Measurements from ENCODE around the gene PLCL1.

PLCL1 gene

DNA sequence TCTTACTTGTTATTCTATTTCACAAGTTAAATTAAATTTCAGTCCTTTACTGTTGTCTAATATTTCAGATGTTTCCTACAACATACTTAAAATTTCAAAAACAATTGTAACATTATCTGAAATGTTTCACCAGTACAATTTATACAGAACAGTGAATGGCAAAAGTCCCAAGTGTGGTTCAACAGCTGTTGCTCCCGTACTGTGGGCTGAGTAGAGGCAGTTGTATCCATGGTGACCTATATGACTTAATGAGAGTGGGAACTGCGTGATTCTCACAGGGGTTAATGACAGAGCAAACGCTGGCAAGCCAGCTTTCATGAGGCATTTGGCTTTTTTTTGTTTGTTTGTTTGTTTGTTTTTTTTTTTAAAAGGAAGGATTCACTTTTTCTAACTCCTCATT, 5.3 kb upstream of the PLCL1 start:
- H3K9me3 Mint-ChIP-seq = no peaks in the 10 kb centered on the region
- H3K4me1 Mint-ChIP-seq (ENCODE audit: low read depth in 2 of 2) = peaks cover 3 to 8% of the 10 kb centered on the region in 2 donors
- no peak overlapping the region for H3K27ac Mint-ChIP-seq
- H3K36me3 Mint-ChIP-seq (ENCODE audit: insufficient read depth) = peaks cover 4% of the 10 kb centered on the region
- no peak for DNase-seq
- no peak overlapping the region for H3K4me3 Mint-ChIP-seq
- no peak for ATAC-seq (replicated peaks)
- peaks cover 59 to 62% of the 10 kb centered on the region in 2 donors for H3K27me3 Mint-ChIP-seq

DNA sequence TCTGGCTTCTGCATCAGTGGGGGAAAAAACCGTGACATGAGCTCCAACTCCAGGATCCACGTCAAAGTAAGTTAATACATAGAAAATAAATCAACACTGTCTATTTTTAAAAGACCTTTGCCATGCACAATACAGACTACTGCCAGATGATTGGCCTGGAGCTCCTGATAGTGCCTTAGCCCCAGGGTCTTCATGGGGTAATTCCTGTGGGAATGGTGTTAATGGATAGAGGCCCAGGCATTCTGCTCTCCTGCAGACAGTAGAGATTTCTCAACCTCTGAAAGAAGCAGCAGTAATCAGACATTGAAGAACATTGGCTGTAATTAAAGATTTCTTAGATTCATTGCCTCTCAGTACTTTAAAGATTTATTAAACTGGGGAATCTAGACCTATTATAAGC, 4.3 kb upstream of the PLCL1 start:
- peaks cover 8 to 11% of the 10 kb centered on the region in 2 donors for H3K4me1 Mint-ChIP-seq (ENCODE audit: low read depth in 2 of 2)
- DNase-seq (no peak), ATAC-seq (replicated peaks) (no peak)
- no peak overlapping the region for H3K4me3 Mint-ChIP-seq
- H3K27me3 Mint-ChIP-seq = peaks cover 50 to 60% of the 10 kb centered on the region in 2 donors
- H3K27ac Mint-ChIP-seq = no peak overlapping the region
- no peaks in the 10 kb centered on the region for H3K9me3 Mint-ChIP-seq
- H3K36me3 Mint-ChIP-seq (ENCODE audit: insufficient read depth) = peaks cover 5% of the 10 kb centered on the region

DNA sequence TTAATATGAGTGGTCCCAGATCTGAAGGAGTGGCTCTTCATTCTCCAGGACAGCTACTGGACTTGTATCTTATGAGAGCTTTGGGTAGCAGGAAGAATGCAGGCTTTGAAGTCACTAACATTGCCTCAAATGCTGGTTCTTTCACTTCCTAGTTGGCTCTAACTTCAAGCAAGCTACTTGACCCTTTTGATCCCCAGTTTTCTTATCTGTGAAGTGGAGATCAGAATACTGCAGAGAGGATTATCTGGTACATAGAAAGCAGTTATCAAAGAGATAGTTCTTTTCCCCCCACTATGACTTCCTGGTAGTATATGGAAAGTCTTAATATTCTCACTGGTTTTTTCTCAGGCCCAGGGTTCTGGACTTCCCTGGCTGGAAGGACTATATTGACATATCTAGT, 3.4 kb upstream of the PLCL1 start:
- no peak overlapping the region for H3K4me3 Mint-ChIP-seq
- peaks cover 47 to 58% of the 10 kb centered on the region in 2 donors for H3K27me3 Mint-ChIP-seq
- no peaks in the 10 kb centered on the region for H3K9me3 Mint-ChIP-seq
- H3K36me3 Mint-ChIP-seq (ENCODE audit: insufficient read depth) = peaks cover 7% of the 10 kb centered on the region
- no peak for ATAC-seq (replicated peaks)
- H3K27ac Mint-ChIP-seq = no peak overlapping the region
- peaks cover 16 to 18% of the 10 kb centered on the region in 2 donors for H3K4me1 Mint-ChIP-seq (ENCODE audit: low read depth in 2 of 2)
- DNase-seq = no peak

DNA sequence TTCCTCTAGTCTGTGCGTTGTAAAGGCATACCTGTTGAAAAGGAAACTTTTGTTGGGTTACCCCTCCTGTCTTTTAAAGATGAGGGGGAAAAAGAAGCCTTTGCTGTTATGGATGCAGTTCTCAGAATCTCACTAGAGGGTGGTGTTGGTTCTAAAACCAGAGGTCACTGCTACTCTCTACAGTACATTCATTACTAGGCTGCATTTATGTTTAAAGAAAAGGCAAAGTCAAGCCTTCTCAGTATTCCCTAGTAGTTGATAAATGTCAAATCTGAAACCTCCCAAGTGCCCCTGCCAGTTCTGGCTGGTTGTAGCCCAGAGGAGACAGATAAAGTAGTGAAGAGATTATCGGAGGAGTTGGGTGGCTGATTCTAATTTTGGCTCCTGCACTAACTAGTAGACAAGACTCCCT, 1.4 kb upstream of the PLCL1 start:
- DNase-seq (no peak), ATAC-seq (replicated peaks) (peak; percentile 26)
- no peak overlapping the region for H3K4me3 Mint-ChIP-seq
- H3K27ac Mint-ChIP-seq = no peak overlapping the region
- H3K36me3 Mint-ChIP-seq (ENCODE audit: insufficient read depth) = peaks cover 9% of the 10 kb centered on the region
- no peaks in the 10 kb centered on the region for H3K9me3 Mint-ChIP-seq
- peaks cover 29 to 53% of the 10 kb centered on the region in 2 donors for H3K27me3 Mint-ChIP-seq
- H3K4me1 Mint-ChIP-seq (ENCODE audit: low read depth in 2 of 2) = peaks cover 18 to 23% of the 10 kb centered on the region in 2 donors

DNA sequence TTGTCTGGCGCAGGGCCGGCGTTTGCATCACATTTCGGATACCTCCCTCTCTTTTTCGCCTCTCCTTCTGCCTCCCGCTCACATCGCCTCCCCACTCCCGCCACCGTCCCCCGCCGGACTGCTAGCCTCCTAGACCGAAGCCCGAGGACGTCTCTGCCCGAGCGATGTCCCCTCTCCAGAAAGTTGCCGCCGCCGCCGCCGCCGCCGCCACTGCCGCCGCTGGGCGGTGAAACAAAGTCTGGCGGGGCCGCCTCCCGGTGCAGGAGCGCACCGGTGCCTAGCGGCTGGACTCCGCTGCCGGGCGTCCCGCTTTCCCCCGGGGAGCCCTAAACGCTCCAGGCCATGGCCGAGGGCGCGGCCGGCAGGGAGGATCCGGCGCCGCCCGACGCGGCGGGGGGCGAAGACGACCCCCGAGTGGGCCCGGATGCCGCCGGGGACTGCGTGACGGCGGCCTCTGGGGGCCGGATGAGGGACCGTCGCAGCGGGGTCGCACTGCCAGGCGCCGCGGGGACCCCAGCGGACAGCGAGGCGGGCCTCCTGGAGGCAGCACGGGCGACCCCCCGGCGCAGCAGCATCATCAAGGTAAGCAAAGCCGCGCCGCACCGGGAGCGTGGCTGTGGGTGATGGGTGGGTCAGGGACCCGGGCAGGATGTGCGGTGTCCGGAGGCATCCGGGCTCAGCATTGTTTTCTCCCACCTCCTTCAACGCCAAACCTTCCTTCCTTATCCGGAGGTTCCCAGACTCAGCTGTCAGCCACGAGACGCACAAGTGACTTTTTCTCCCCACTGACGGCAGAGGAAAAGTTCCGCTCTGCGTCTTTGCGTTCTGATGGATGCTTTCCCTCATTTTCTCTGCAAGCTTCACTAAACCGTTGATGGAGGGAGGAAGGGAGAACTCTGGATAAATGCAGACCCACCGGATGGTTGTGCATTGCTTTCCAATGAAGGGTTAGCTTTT, 643 bp downstream of the PLCL1 start:
- H3K9me3 Mint-ChIP-seq = no peaks in the 10 kb centered on the region
- H3K4me1 Mint-ChIP-seq (ENCODE audit: low read depth in 2 of 2) = peaks cover 23% of the 10 kb centered on the region in 2 donors
- H3K27me3 Mint-ChIP-seq = peaks cover 15 to 39% of the 10 kb centered on the region in 2 donors
- H3K4me3 Mint-ChIP-seq = peak overlapping the region; percentile 90 to 93
- peak overlapping the region in 1 of 2 donors; percentile 80 for H3K27ac Mint-ChIP-seq
- peaks cover 9% of the 10 kb centered on the region for H3K36me3 Mint-ChIP-seq (ENCODE audit: insufficient read depth)
- ATAC-seq (replicated peaks) (peak; percentile 40), DNase-seq (peak in 2 of 3 experiments; percentile 17 to 27)

DNA sequence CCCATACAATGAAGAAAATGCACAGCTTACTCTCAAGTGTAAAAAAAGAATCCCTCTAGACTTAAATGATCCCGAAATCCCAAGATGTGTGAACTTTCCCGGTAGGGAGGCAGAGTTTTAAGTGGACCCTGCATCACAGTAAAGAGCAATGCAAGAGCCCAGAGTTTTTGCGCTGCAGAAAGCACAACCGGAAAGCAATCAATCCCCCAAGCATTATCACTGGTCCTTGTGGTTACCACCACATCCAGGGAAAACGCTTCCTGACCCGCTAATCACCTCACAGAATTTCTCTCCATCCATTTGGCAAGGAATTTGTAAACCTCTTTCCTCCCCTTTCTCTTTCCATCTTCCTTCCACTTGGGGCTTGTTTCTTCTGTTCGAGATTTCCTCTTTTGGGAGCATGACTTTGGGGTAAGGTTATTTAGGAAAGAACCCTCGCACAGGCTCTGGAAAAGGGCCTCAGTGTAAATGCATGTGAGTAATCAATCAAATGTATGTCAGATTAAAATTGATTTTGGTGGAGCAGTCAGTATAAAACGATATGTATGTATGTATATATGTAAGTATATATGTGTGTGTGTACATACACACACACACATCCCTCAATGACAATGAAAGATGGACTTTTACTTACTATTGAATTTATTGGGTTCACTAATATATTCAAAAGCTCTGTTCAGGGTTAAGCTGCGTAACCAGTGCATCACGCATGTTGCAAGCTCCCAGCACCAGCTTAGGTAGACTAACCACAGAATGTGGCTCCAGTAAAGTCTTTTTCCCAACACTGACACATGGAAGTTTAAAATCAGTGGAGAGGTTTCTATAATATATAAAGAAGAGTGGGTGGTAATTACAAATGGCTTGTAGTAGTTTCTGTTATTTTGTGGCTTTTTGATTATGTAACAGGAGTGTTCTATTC, 1.6 kb downstream of the PLCL1 start:
- Mint-ChIP-seq H3K36me3 (ENCODE audit: insufficient read depth) (peaks cover 9% of the 10 kb centered on the region), H3K27me3 (peaks cover 15 to 35% of the 10 kb centered on the region in 2 donors), H3K9me3 (no peaks in the 10 kb centered on the region), H3K4me3 (peak overlapping the region; percentile 75 to 79), H3K4me1 (ENCODE audit: low read depth in 2 of 2) (peaks cover 23% of the 10 kb centered on the region in 2 donors), H3K27ac (peak overlapping the region in 1 of 2 donors; percentile 47)
- ATAC-seq (replicated peaks) (no peak), DNase-seq (no peak)

DNA sequence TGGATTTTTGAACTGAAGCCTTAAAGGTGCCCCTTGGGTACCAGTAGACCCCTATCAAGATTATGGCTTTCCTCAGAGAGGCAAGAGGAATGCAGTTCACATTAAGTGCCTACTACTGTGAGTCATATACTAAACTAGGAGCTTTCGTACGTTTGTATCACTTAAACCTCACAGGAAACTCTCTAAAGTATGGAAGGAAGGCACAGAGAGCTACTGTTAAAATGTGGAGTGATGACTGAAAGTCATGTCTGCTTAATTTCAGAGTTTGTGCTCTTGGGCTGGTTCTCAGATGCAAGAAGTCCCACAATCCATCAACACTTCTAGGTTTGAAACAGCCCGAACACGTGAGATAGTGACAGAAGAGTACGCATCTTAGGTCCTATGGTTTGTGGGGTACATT, 4.7 kb downstream of the PLCL1 start:
- Mint-ChIP-seq H3K27me3 (peaks cover 7 to 15% of the 10 kb centered on the region in 2 donors), H3K9me3 (no peaks in the 10 kb centered on the region), H3K4me1 (ENCODE audit: low read depth in 2 of 2) (peaks cover 15 to 20% of the 10 kb centered on the region in 2 donors), H3K4me3 (no peak overlapping the region), H3K27ac (no peak overlapping the region), H3K36me3 (ENCODE audit: insufficient read depth) (peaks cover 5% of the 10 kb centered on the region)
- no peak for DNase-seq
- no peak for ATAC-seq (replicated peaks)

DNA sequence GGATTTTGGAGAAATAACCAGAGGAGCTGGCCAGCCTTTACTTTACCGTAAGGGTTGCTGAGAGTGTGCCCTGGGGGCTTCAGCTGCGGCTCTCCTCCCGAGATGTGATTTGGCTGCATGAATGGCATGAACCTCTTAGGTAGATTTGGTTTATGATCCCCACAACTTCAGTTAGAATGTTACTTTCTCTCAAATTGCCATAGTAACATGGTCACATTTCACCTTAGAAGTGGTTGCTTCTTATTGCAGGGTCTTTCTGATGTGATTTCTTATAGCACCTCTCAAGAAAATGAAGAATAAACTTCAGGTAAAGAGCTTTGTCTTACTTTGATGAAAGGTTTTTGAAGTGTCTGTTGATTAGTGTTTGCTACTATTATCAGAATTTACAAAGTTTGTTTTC, 5.6 kb downstream of the PLCL1 start:
- ATAC-seq (replicated peaks) = no peak
- Mint-ChIP-seq H3K36me3 (ENCODE audit: insufficient read depth) (peaks cover 4% of the 10 kb centered on the region), H3K4me1 (ENCODE audit: low read depth in 2 of 2) (peaks cover 15 to 16% of the 10 kb centered on the region in 2 donors), H3K9me3 (no peaks in the 10 kb centered on the region), H3K27me3 (peaks cover 15 to 19% of the 10 kb centered on the region in 2 donors), H3K27ac (no peak overlapping the region), H3K4me3 (no peak overlapping the region)
- no peak for DNase-seq

DNA sequence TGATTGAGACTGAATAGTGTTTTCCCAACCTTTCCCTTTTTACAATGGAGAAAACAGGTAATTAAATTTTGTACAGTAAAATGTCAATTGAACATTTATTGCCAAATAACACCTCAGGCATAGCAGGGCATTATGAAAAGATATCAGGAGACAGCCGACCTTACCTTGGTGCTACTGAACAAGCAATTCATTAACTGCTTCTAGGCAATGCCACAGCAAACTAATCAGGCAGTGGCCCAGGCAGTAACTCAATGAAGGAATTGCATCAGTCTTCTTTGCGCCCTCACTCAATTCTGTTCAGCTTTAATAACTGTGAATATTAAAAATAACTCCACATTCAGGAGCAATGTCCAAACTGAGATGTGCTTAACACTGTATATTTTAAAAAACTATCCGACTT, 6.1 kb downstream of the PLCL1 start:
- Mint-ChIP-seq H3K9me3 (no peaks in the 10 kb centered on the region), H3K27me3 (peaks cover 17 to 19% of the 10 kb centered on the region in 2 donors), H3K4me1 (ENCODE audit: low read depth in 2 of 2) (peaks cover 13 to 14% of the 10 kb centered on the region in 2 donors), H3K4me3 (no peak overlapping the region), H3K27ac (no peak overlapping the region), H3K36me3 (ENCODE audit: insufficient read depth) (peaks cover 4% of the 10 kb centered on the region)
- ATAC-seq (replicated peaks) = no peak
- DNase-seq = no peak

DNA sequence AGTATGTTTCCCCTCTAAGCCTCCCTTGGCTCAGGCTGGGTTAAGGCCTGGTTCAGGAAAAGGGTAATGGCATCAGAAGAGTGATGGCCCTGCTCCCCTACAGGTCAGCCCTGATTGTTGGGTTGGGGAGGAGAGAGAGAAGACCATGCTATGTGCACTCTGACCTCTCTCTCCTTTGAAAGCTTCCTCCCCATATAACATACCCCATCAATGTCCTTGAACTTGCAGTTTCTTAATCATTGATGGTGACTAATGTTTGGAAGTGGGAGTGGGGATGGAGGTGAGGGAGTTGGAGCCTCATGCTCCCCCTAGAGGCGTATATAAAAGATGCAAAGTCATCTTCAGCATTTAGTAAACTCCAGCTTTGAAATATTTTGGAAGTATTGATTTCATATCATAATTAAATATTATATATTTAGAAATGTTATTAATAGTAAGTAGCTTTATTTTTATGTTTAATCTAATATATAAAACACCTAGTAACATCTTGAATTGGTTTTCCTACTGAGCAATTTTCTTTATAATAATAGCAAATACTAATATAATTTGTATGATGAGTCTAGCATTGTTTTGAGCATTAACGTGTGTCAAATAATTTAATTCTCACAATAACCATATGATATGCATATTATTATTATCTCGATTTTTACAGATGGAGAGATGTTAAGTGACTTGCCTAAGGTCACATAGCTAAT, 8.8 kb downstream of the PLCL1 start:
- no peaks in the 10 kb centered on the region for H3K36me3 Mint-ChIP-seq (ENCODE audit: insufficient read depth)
- DNase-seq = no peak
- H3K4me1 Mint-ChIP-seq (ENCODE audit: low read depth in 2 of 2) = peaks cover 4 to 5% of the 10 kb centered on the region in 2 donors
- H3K27ac Mint-ChIP-seq = no peak overlapping the region
- H3K9me3 Mint-ChIP-seq = no peaks in the 10 kb centered on the region
- peak; percentile 37 for ATAC-seq (replicated peaks)
- peaks cover 19% of the 10 kb centered on the region in 2 donors for H3K27me3 Mint-ChIP-seq
- H3K4me3 Mint-ChIP-seq = no peak overlapping the region

DNA sequence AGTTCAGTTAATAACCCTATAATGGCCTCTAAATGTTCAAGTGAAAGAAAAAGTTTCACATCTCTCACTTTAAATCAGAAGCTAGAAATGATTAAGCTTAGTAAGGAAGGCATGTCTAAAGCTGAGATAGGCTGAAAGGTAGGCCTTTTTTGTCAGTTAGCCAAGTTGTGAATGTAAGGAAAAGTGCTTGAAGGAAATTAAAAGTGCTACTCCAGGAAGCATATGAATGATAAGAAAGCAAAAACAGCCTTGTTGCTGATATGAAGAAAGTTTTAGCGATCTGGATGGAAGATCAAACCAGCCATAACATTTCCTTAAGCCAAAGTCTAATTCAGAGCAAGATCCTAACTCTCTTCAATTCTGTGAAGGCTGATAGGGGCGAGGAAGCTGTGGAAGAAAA, 10.1 kb downstream of the PLCL1 start:
- ATAC-seq (replicated peaks) (no peak), DNase-seq (no peak)
- no peak overlapping the region for H3K4me3 Mint-ChIP-seq
- H3K9me3 Mint-ChIP-seq = no peaks in the 10 kb centered on the region
- no peaks in the 10 kb centered on the region for H3K36me3 Mint-ChIP-seq (ENCODE audit: insufficient read depth)
- H3K27me3 Mint-ChIP-seq = peaks cover 19 to 29% of the 10 kb centered on the region in 2 donors
- H3K27ac Mint-ChIP-seq = no peak overlapping the region
- peaks cover 0 to 4% of the 10 kb centered on the region in 2 donors for H3K4me1 Mint-ChIP-seq (ENCODE audit: low read depth in 2 of 2)

DNA sequence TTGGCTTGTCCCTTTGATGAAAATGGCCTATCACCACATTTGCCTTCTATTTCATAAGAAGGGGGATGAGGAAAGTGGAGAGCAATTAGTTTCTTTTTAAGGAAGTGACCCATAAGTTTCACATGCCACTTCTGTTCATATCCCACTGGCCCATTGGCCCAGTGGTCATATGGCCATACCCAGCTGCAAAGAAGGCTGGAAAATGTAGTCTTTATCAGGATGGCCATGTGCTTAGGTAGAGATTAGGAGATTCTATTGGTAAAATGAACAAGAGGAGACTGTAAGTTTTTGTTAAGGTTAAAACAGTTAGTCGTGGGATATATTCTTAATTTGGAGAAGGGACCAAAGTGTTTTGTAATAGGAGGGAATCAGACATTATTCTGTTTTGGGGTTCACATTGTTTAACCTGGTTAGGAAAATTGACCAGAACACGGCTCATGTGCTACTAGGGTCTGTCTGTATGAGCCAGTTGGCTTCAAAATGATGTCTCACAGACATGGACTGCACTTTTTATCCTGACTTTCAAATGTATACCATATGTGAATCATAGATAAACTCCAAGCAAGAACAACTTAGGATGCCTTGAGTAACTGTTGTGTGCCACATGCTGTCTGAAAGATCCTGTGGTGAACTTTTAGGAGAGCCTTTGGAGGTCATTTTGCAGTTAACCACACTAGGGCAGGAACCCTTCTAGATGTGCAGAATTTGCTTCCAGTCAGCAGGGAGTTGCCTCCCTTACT, 17.3 kb downstream of the PLCL1 start:
- DNase-seq (no peak), ATAC-seq (replicated peaks) (no peak)
- H3K36me3 Mint-ChIP-seq (ENCODE audit: insufficient read depth) = no peaks in the 10 kb centered on the region
- no peak overlapping the region for H3K27ac Mint-ChIP-seq
- H3K9me3 Mint-ChIP-seq = no peaks in the 10 kb centered on the region
- H3K4me3 Mint-ChIP-seq = no peak overlapping the region
- H3K27me3 Mint-ChIP-seq = peaks cover 6 to 26% of the 10 kb centered on the region in 2 donors
- no peaks in the 10 kb centered on the region for H3K4me1 Mint-ChIP-seq (ENCODE audit: low read depth in 2 of 2)

All from effector memory CD8-positive, alpha-beta T cell (primary cell).